ENCODE measurements around the gene C16orf90. TPM values are rescaled to one million over a fixed set of nuclear protein-coding genes. Genes with fewer than 3 reads are reported as not detected.
A peak's percentile ranks its signal among the peaks of the same experiment; 100 is the strongest.

The C16orf90 gene
- total RNA-seq, 2 experiments from 2014 or later = not detected

- CTCF ChIA-PET (ENCODE audit: unreplicated experiment) = no interaction called here
These were observed 40.6 kb downstream of the C16orf90 start for GRCh38 chr16:3454631-3455147.

GRCh38 chr16:3454093-3454492 is 41.2 kb downstream of the C16orf90 start:
- Histone ChIP-seq H2AFZ (ENCODE audit: low read length) (no peak overlapping the region), H3K27ac (ENCODE audit: low read depth, low read length, poor library complexity, severe bottlenecking) (no peak overlapping the region), H4K20me1 (ENCODE audit: insufficient read depth, low read length) (peaks cover 1% of the 10 kb centered on the region; the same call in 1 of the 2 replicates), H3K4me2 (ENCODE audit: low read length) (no peak overlapping the region), H3K9me2 (ENCODE audit: insufficient read depth, low read length) (no peaks in the 10 kb centered on the region), H3K9me3 (ENCODE audit: low read length) (no peaks in the 10 kb centered on the region), H3K4me3 (ENCODE audit: low read depth, low read length, poor library complexity, severe bottlenecking) (no peak overlapping the region), H3K4me1 (ENCODE audit: insufficient read depth, low read length, poor library complexity, severe bottlenecking) (peaks cover 12% of the 10 kb centered on the region), H3K79me2 (ENCODE audit: insufficient read depth, low read depth, low read length) (peaks cover 9% of the 10 kb centered on the region), H3K36me3 (ENCODE audit: insufficient read depth, low read length) (peaks cover 12% of the 10 kb centered on the region)
- DNase-seq (ENCODE audit: low spot score) = no peak
- intact Hi-C loops (cut with micrococcal nuclease; ENCODE audit: unreplicated experiment) = no loop called here
- ChIA-PET POLR2A (no interaction called here), CTCF (ENCODE audit: unreplicated experiment) (no interaction called here)
- BruUV-seq (replicated peaks) = no TSS peak
- TF ChIP-seq CTCF (conservative IDR thresholded peaks at IDR 0.05; ENCODE audit: low read length) (no peak), EZH2phosphoT487 (IDR thresholded peaks at IDR 0.05; ENCODE audit: borderline replicate concordance, low read depth, low read length) (no peak)

More at GRCh38 chr16:3454631-3455147, 40.6 kb downstream of the C16orf90 start:
- Histone ChIP-seq H3K9me3 (ENCODE audit: low read length) (no peaks in the 10 kb centered on the region), H4K20me1 (ENCODE audit: insufficient read depth, low read length) (peaks cover 7% of the 10 kb centered on the region; the same call in 1 of the 2 replicates), H3K36me3 (ENCODE audit: insufficient read depth, low read length) (peaks cover 6% of the 10 kb centered on the region), H3K4me3 (ENCODE audit: low read depth, low read length, poor library complexity, severe bottlenecking) (no peak overlapping the region), H3K79me2 (ENCODE audit: insufficient read depth, low read depth, low read length) (peaks cover 15% of the 10 kb centered on the region), H3K27ac (ENCODE audit: low read depth, low read length, poor library complexity, severe bottlenecking) (no peak overlapping the region), H3K9me2 (ENCODE audit: insufficient read depth, low read length) (no peaks in the 10 kb centered on the region), H3K4me1 (ENCODE audit: insufficient read depth, low read length, poor library complexity, severe bottlenecking) (peaks cover 18% of the 10 kb centered on the region), H2AFZ (ENCODE audit: low read length) (no peak overlapping the region), H3K4me2 (ENCODE audit: low read length) (no peak overlapping the region)
- intact Hi-C loops (cut with micrococcal nuclease; ENCODE audit: unreplicated experiment) = loop anchor here (5.0 kb wide), 2 partner anchors 52 to 172 kb away; partner anchors contain the start of genes ZNF174, ZNF263 and ZSCAN32
- POLR2A ChIA-PET = no interaction called here
- no peak for TF ChIP-seq EZH2phosphoT487 (IDR thresholded peaks at IDR 0.05; ENCODE audit: borderline replicate concordance, low read depth, low read length)
- TF ChIP-seq CTCF (conservative IDR thresholded peaks at IDR 0.05; ENCODE audit: low read length) = no peak
- no peak for DNase-seq (ENCODE audit: low spot score)
- BruUV-seq (replicated peaks) = no TSS peak

- DNase-seq (ENCODE audit: low spot score) = peak; percentile 51
- Histone ChIP-seq H3K27ac (ENCODE audit: low read depth, low read length, poor library complexity, severe bottlenecking) (peak overlapping the region; percentile 41), H3K79me2 (ENCODE audit: insufficient read depth, low read depth, low read length) (peaks cover 25% of the 10 kb centered on the region), H4K20me1 (ENCODE audit: insufficient read depth, low read length) (no peaks in the 10 kb centered on the region), H3K36me3 (ENCODE audit: insufficient read depth, low read length) (peaks cover 33% of the 10 kb centered on the region), H3K4me1 (ENCODE audit: insufficient read depth, low read length, poor library complexity, severe bottlenecking) (peaks cover 8% of the 10 kb centered on the region), H3K9me3 (ENCODE audit: low read length) (no peaks in the 10 kb centered on the region), H3K4me2 (ENCODE audit: low read length) (peak overlapping the region; percentile 59), H2AFZ (ENCODE audit: low read length) (peak overlapping the region; percentile 47; the same call in 1 of the 2 replicates), H3K4me3 (ENCODE audit: low read depth, low read length, poor library complexity, severe bottlenecking) (peak overlapping the region; percentile 76), H3K9me2 (ENCODE audit: insufficient read depth, low read length) (no peaks in the 10 kb centered on the region)
- intact Hi-C loops (cut with micrococcal nuclease; ENCODE audit: unreplicated experiment) = no loop called here
- POLR2A ChIA-PET = interaction anchor here (0.6 to 1.6 kb wide), 4 partner anchors 13 to 967 kb away, joined by 3 to 4 read pairs (median 4); no protein-coding TSS in a partner anchor
- TF ChIP-seq EZH2phosphoT487 (IDR thresholded peaks at IDR 0.05; ENCODE audit: borderline replicate concordance, low read depth, low read length) (no peak), CTCF (conservative IDR thresholded peaks at IDR 0.05; ENCODE audit: low read length) (no peak)
- CTCF ChIA-PET (ENCODE audit: unreplicated experiment) = no interaction called here
- BruUV-seq (replicated peaks) = TSS peak; percentile 92
These were observed 51.3 kb downstream of the C16orf90 start for GRCh38 chr16:3444032-3444388.

Data from OCI-LY7 (cell line).